Fibroblast of lung (primary cell): ENCODE results near the gene NDUFS2.

Experiments
- CTCF ChIP-seq, 2 donors: IDR thresholded peaks in 1 of 2; conservative IDR thresholded peaks in 1 of 2; 1 replicate in 1 of 2; 2 replicates in 1 of 2; pipeline ENCODE4 v1.5.1; 2011 to 2012; ENCODE audit warnings: low read length in 2 of 2, control low read depth in 1 of 2, inconsistent platforms in 1 of 2, low read depth in 1 of 2, mild to moderate bottlenecking in 1 of 2
- EZH2 ChIP-seq: IDR thresholded peaks from 2 replicates; pipeline ENCODE4 v1.5.1; 2012; ENCODE audit warnings: low read length, control low read depth, mild to moderate bottlenecking; ENCODE audit errors: missing control alignments

- TF ChIP-seq EZH2 (no peak), CTCF (conservative IDR thresholded peaks at IDR 0.05 in 1 of 2, IDR thresholded peaks at IDR 0.05 in 1 of 2; ENCODE audit: low read depth in 1 of 2, low read length in 2 of 2) (no peak)
These were observed 48.4 kb upstream of the NDUFS2 start, which contains the start of gene UFC1 for GRCh38 chr1:161153682-161154337.
